ENCODE data around the gene ECI1. TPM values are rescaled to one million over a fixed set of nuclear protein-coding genes. Genes with fewer than 3 reads are reported as not detected.

The ECI1 gene
- total RNA-seq, 1 experiment from 2014 or later: 95.4 TPM

DNA sequence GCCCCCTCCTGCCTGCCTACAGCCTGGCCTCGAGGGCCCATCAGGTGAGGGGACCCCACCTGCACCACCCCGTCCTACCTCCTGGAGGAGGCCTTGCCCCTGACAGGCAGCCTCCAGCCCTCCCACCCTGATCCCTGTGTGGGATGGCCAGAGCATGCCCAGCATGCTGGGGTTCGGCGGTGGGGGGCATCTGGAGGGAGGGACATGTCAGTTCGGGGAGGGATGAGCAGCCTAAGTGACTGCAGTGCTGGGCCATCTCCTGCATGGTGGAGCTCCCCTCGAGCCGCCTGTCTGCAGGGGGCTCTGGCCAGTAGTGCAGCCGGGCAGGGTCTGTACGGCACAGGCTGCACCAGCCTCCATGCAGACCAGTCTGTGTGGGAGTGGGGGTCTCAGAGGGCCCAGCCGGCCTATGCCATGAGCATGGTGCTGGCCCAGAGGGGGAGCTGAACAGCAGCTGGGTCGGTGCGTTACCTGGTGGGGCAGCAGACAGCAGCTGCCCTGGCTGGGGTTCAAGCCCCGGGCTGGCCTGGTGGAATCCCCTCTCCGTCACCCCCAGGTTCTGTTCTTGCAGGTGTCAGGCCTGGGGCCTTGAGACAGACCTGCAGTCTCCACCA, 20.6 kb upstream of the ECI1 start:
- Histone ChIP-seq H2AK5ac (ENCODE audit: insufficient read length, low read length) (no peak overlapping the region), H3K27ac (ENCODE audit: insufficient read length, low read depth, low read length) (no peak overlapping the region), H3K9ac (ENCODE audit: extremely low read depth, insufficient read length, low read length) (no peak overlapping the region), H4K5ac (ENCODE audit: insufficient read length, low read depth, low read length) (no peak overlapping the region), H3T11ph (ENCODE audit: low read length) (no peak overlapping the region), H2BK12ac (ENCODE audit: insufficient read length, low read depth, low read length) (no peak overlapping the region), H3K18ac (ENCODE audit: insufficient read length, low read depth, low read length) (no peak overlapping the region), H3K9me3 (ENCODE audit: control insufficient read depth, low read depth, low read length) (no peaks in the 10 kb centered on the region), H4K20me1 (ENCODE audit: control insufficient read depth, insufficient read depth, insufficient read length) (no peaks in the 10 kb centered on the region), H3K4ac (ENCODE audit: low read depth, low read length) (no peak overlapping the region), H3K79me1 (ENCODE audit: insufficient read depth, low read depth, low read length, poor library complexity, severe bottlenecking) (no peaks in the 10 kb centered on the region), H3K23me2 (ENCODE audit: insufficient read length, low read depth, low read length, poor library complexity, severe bottlenecking) (no peaks in the 10 kb centered on the region), H3K23ac (ENCODE audit: insufficient read length, low read depth, low read length) (no peak overlapping the region), H2BK120ac (ENCODE audit: low read depth, low read length, poor library complexity, severe bottlenecking) (no peak overlapping the region), H2BK15ac (ENCODE audit: low read depth, low read length) (no peak overlapping the region), H3K14ac (ENCODE audit: insufficient read depth, low read length) (no peak overlapping the region; the same call in 1 of the 2 replicates), H3K79me2 (ENCODE audit: insufficient read depth, low read length) (peaks cover 6% of the 10 kb centered on the region; the same call in 1 of the 2 replicates), H2BK20ac (ENCODE audit: low read depth, low read length, poor library complexity, severe bottlenecking) (no peak overlapping the region), H3K4me1 (ENCODE audit: insufficient read depth, low read length) (no peaks in the 10 kb centered on the region), H2BK5ac (ENCODE audit: insufficient read length, low read length) (no peak overlapping the region), H3K4me2 (ENCODE audit: insufficient read depth, insufficient read length, low read length) (no peak overlapping the region), H2AFZ (ENCODE audit: low read length) (no peak overlapping the region), H3K27me3 (ENCODE audit: insufficient read depth, low read length) (no peaks in the 10 kb centered on the region), H3K56ac (ENCODE audit: insufficient read length, low read depth, low read length) (no peak overlapping the region), H4K91ac (ENCODE audit: insufficient read length, low read depth, low read length) (no peak overlapping the region), H4K8ac (replicated peaks; ENCODE audit: insufficient read length, low read depth, low read length) (no peak overlapping the region)
- DNase-seq: no peak
- TF ChIP-seq, protein P1, sequence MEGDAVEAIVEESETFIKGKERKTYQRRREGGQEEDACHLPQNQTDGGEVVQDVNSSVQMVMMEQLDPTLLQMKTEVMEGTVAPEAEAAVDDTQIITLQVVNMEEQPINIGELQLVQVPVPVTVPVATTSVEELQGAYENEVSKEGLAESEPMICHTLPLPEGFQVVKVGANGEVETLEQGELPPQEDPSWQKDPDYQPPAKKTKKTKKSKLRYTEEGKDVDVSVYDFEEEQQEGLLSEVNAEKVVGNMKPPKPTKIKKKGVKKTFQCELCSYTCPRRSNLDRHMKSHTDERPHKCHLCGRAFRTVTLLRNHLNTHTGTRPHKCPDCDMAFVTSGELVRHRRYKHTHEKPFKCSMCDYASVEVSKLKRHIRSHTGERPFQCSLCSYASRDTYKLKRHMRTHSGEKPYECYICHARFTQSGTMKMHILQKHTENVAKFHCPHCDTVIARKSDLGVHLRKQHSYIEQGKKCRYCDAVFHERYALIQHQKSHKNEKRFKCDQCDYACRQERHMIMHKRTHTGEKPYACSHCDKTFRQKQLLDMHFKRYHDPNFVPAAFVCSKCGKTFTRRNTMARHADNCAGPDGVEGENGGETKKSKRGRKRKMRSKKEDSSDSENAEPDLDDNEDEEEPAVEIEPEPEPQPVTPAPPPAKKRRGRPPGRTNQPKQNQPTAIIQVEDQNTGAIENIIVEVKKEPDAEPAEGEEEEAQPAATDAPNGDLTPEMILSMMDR (conservative IDR thresholded peaks at IDR 0.05): no peak
- Mint-ChIP-seq H3K27ac (no peak overlapping the region; a peak in 1 of 7 replicates), H3K27me3 (ENCODE audit: low read depth) (peaks cover 6% of the 10 kb centered on the region; the same call in 1 of the 2 replicates), H3K4me3 (no peak overlapping the region), H3K4me1 (peaks cover 12 to 16% of the 10 kb centered on the region in 2 experiments), H3K36me3 (ENCODE audit: insufficient read depth in 1 of 3, low read depth in 3 of 3) (peaks cover under 1 to 8% (median 4%) of the 10 kb centered on the region in 3 experiments; a peak in 5 of 7 replicates), H3K9me3 (no peaks in the 10 kb centered on the region)
- WGBS (ENCODE audit: extremely low coverage, insufficient read length, low lambda C conversion rate): no CpG with 5 or more reads among the region's 14 CpGs
